Breast epithelium (tissue), 4 donors: ENCODE data around the gene NUP50. TPM values are rescaled to one million over a fixed set of nuclear protein-coding genes. Genes with fewer than 3 reads are reported as not detected.
A peak's percentile ranks its signal among the peaks of the same experiment; 100 is the strongest.

ENCODE experiments used
- DNase-seq, 2 donors: peaks; one replicate each; pipeline ENCODE4 v3.0.0-alpha.2; 2019; ENCODE audit warnings: low spot score in 2 of 2
- H3K27ac ChIP-seq, 2 donors: fragments of 200-600 bp; sonication (generic) in 1 of 2; one replicate each; pipeline ENCODE4 v1.5.1; 2016 to 2019; ENCODE audit warnings: mild to moderate bottlenecking in 1 of 2
- H3K27me3 ChIP-seq, 2 donors: fragments of 200-600 bp; sonication (generic) in 1 of 2; one replicate each; pipeline versions ENCODE4 v1.5.1 to v1.6.0; 2017 to 2019; ENCODE audit warnings: control low read depth in 1 of 2, mild to moderate bottlenecking in 1 of 2
- H3K36me3 ChIP-seq: fragments of 200-600 bp; one replicate; pipeline ENCODE4 v1.5.1; 2019
- H3K4me1 ChIP-seq, 2 donors: fragments of 200-600 bp; sonication (generic); one replicate each; pipeline ENCODE4 v1.5.1; 2016 to 2019; ENCODE audit warnings: control low read depth in 1 of 2
- H3K4me3 ChIP-seq, 3 donors: fragments of 200-600 bp; sonication (generic); 1 replicate in 2 of 3; 2 replicates in 1 of 3; pipeline ENCODE4 v1.5.1; 2016 to 2019; ENCODE audit warnings: mild to moderate bottlenecking in 3 of 3, moderate library complexity in 2 of 3
- H3K9me3 ChIP-seq, 2 donors: fragments of 200-600 bp; sonication (generic) in 1 of 2; one replicate each; pipeline ENCODE4 v1.5.1; 2016 to 2019; ENCODE audit warnings: control low read depth in 1 of 2
- CTCF ChIP-seq, 3 donors: fragments of 450-650 bp; IDR thresholded peaks; one replicate each; pipeline ENCODE4 v1.5.1; 2016 to 2017; ENCODE audit warnings: antibody characterized with exemption in 3 of 3, mild to moderate bottlenecking in 3 of 3, moderate library complexity in 3 of 3
- POLR2A ChIP-seq: fragments of 450-650 bp; IDR thresholded peaks from one replicate; pipeline ENCODE4 v1.6.1; 2016; ENCODE audit warnings: antibody characterized with exemption, mild to moderate bottlenecking, moderate library complexity
- POLR2AphosphoS5 ChIP-seq, 3 donors: sonication (generic); formaldehyde crosslinking; IDR thresholded peaks; one replicate each; pipeline ENCODE4 v1.6.1; 2017; ENCODE audit warnings: antibody characterized with exemption in 3 of 3
- intact Hi-C: fragments of 100-400 bp; cut with DNase I; formaldehyde crosslinking; loops from one replicate; pipeline ENCODE4 v1.15.1; 2023; ENCODE audit warnings: low total_unique reads
- total RNA-seq, 3 donors: library from RNA; depleted of rRNA; stranded (reverse); fragments of >200 nt; gene quantifications; one replicate each; pipeline ENCODE4 v1.1.0, GENCODE V29; 2016

The NUP50 gene
- total RNA-seq, 3 donors from 2014 or later, result 40.6 to 53.9 (median 49.2) TPM

GRCh38 chr22:45202333-45203149 is 38.8 kb downstream of the NUP50 start:
- no peaks in the 10 kb centered on the region for H3K27me3 ChIP-seq
- no peaks in the 10 kb centered on the region for H3K4me1 ChIP-seq
- H3K36me3 ChIP-seq, result no peaks in the 10 kb centered on the region
- DNase-seq, result peak; percentile 35 to 51
- H3K9me3 ChIP-seq, result no peaks in the 10 kb centered on the region
- intact Hi-C loops, result no loop called here
- H3K4me3 ChIP-seq, result no peak overlapping the region
- H3K27ac ChIP-seq, result peak overlapping the region; percentile 65 to 83
- TF ChIP-seq POLR2AphosphoS5 (IDR thresholded peaks at IDR 0.05) (no peak), POLR2A (no peak), CTCF (IDR thresholded peaks at IDR 0.05) (no peak)

- no peak overlapping the region for H3K27ac ChIP-seq
- TF ChIP-seq CTCF (IDR thresholded peaks at IDR 0.05) (no peak), POLR2AphosphoS5 (IDR thresholded peaks at IDR 0.05) (no peak), POLR2A (no peak)
- no peak overlapping the region for H3K4me3 ChIP-seq
- DNase-seq, result peak in 1 of 2 donors; percentile 24
- no peaks in the 10 kb centered on the region for H3K9me3 ChIP-seq
- no peaks in the 10 kb centered on the region for H3K4me1 ChIP-seq
- intact Hi-C loops, result no loop called here
- H3K36me3 ChIP-seq, result no peaks in the 10 kb centered on the region
- no peaks in the 10 kb centered on the region for H3K27me3 ChIP-seq
These were observed 39.6 kb downstream of the NUP50 start for GRCh38 chr22:45203150-45203951.

GRCh38 chr22:45204241-45204640 is 40.5 kb downstream of the NUP50 start:
- Histone ChIP-seq H3K27me3 (no peaks in the 10 kb centered on the region), H3K4me3 (no peak overlapping the region), H3K36me3 (no peaks in the 10 kb centered on the region), H3K4me1 (no peaks in the 10 kb centered on the region), H3K9me3 (no peaks in the 10 kb centered on the region), H3K27ac (no peak overlapping the region)
- TF ChIP-seq CTCF (IDR thresholded peaks at IDR 0.05) (no peak), POLR2A (no peak), POLR2AphosphoS5 (IDR thresholded peaks at IDR 0.05) (no peak)
- no peak for DNase-seq
- intact Hi-C loops, result no loop called here

- Histone ChIP-seq H3K4me1 (no peaks in the 10 kb centered on the region), H3K4me3 (no peak overlapping the region), H3K9me3 (no peaks in the 10 kb centered on the region), H3K36me3 (no peaks in the 10 kb centered on the region), H3K27ac (no peak overlapping the region), H3K27me3 (no peaks in the 10 kb centered on the region)
- TF ChIP-seq CTCF (IDR thresholded peaks at IDR 0.05) (no peak), POLR2AphosphoS5 (IDR thresholded peaks at IDR 0.05) (no peak), POLR2A (no peak)
- DNase-seq, result no peak
- intact Hi-C loops, result no loop called here
These were observed 41.1 kb downstream of the NUP50 start for GRCh38 chr22:45204819-45205218.
